Endodermal cell (in vitro differentiated cells): Measurements from ENCODE around the gene CAVIN3. TPM values are rescaled to one million over a fixed set of nuclear protein-coding genes. Genes with fewer than 3 reads are reported as not detected.

ENCODE experiments used
- DNase-seq: peaks from one replicate; pipeline ENCODE4 v3.0.0-alpha.2; 2017
- H3K27ac ChIP-seq: 2 replicates; pipeline ENCODE4 v1.5.1; 2013; ENCODE audit warnings: mild to moderate bottlenecking, low read depth, low read length, moderate library complexity
- H3K27me3 ChIP-seq: 2 replicates; pipeline ENCODE4 v1.6.1; 2013; ENCODE audit warnings: mild to moderate bottlenecking, low read length, moderate library complexity; ENCODE audit not compliant: insufficient read depth, control insufficient read depth, poor library complexity, severe bottlenecking
- H3K36me3 ChIP-seq: 2 replicates; pipeline ENCODE4 v1.7.0; 2013; ENCODE audit warnings: mild to moderate bottlenecking, low read length, moderate library complexity; ENCODE audit not compliant: control insufficient read depth, insufficient read depth
- H3K4me1 ChIP-seq: one replicate; pipeline ENCODE4 v1.7.0; 2013; ENCODE audit warnings: low read length; ENCODE audit not compliant: control insufficient read depth, insufficient read depth
- H3K4me3 ChIP-seq: 2 replicates; pipeline ENCODE4 v1.5.1; 2013; ENCODE audit warnings: mild to moderate bottlenecking, low read length, moderate library complexity
- H3K9ac ChIP-seq: 2 replicates; pipeline ENCODE4 v1.6.1; 2013; ENCODE audit warnings: mild to moderate bottlenecking, low read length, moderate library complexity; ENCODE audit not compliant: poor library complexity, severe bottlenecking; ENCODE audit errors: extremely low read depth
- H3K9me3 ChIP-seq: 2 replicates; pipeline ENCODE4 v1.6.1; 2013; ENCODE audit warnings: mild to moderate bottlenecking, low read length, moderate library complexity; ENCODE audit not compliant: control insufficient read depth
- H3K27ac Mint-ChIP-seq: 2 replicates; pipeline ENCODE4 v1.8.0; 2020; ENCODE audit warnings: mixed read lengths
- H3K27me3 Mint-ChIP-seq: 2 replicates; pipeline ENCODE4 v1.8.0; 2021; ENCODE audit warnings: mild to moderate bottlenecking, mixed read lengths; ENCODE audit not compliant: insufficient read depth
- H3K36me3 Mint-ChIP-seq: 2 replicates; pipeline ENCODE4 v1.8.0; 2020; ENCODE audit warnings: low read depth, mixed read lengths
- H3K4me1 Mint-ChIP-seq: 2 replicates; pipeline ENCODE4 v1.8.0; 2020; ENCODE audit warnings: mixed read lengths
- H3K4me3 Mint-ChIP-seq: 2 replicates; pipeline ENCODE4 v1.8.0; 2020; ENCODE audit warnings: mild to moderate bottlenecking, moderate library complexity, mixed read lengths
- H3K9me3 Mint-ChIP-seq: 2 replicates; pipeline ENCODE4 v1.8.0; 2020; ENCODE audit warnings: mild to moderate bottlenecking, mixed read lengths
- CTCF ChIP-seq: fragments of 200-600 bp; sonication (generic); conservative IDR thresholded peaks from 2 replicates; pipeline ENCODE4 v1.5.0; 2021; ENCODE audit warnings: antibody characterized with exemption, mild to moderate bottlenecking
- WGBS, 2 experiments: methylation state at CpG; one replicate each; pipeline versions ENCODE4 v1.1.5 to v1.1.7; 2013; ENCODE audit warnings: missing lambda C conversion rate in 2 of 2, mixed read lengths in 1 of 2; ENCODE audit not compliant: insufficient coverage in 1 of 2, insufficient read length in 1 of 2; 5-methylcytosine and 5-hydroxymethylcytosine counted together
- total RNA-seq, 2 donors: library from RNA; stranded (reverse); fragmentation: NEBNext Ultra II Directional in 1 of 2; extraction: Animal tissue kit (Norgen Biotek cat#: 25700) in 1 of 2; gene quantifications; 2 replicates in 1 of 2; 3 replicates in 1 of 2; pipeline ENCODE4 v1.2.1, GENCODE V29; 2021

Gene CAVIN3
- total RNA-seq, 2 donors from 2014 or later = 42.2 to 70.2 TPM

- Histone ChIP-seq H3K27ac (no peak overlapping the region), H3K4me3 (no peak overlapping the region), H3K9me3 (no peaks in the 10 kb centered on the region), H3K36me3 (no peaks in the 10 kb centered on the region), H3K4me1 (peaks cover 23% of the 10 kb centered on the region), H3K9ac (no peak overlapping the region), H3K27me3 (no peaks in the 10 kb centered on the region)
- no peak overlapping the region for H3K4me3 Mint-ChIP-seq
- DNase-seq = no peak
- H3K9me3 Mint-ChIP-seq = no peaks in the 10 kb centered on the region
- peaks cover 3% of the 10 kb centered on the region for H3K36me3 Mint-ChIP-seq
- H3K27ac Mint-ChIP-seq = no peak overlapping the region
- peaks cover 36% of the 10 kb centered on the region for H3K4me1 Mint-ChIP-seq
- TF ChIP-seq CTCF = no peak
- no peaks in the 10 kb centered on the region for H3K27me3 Mint-ChIP-seq
These were observed 8.0 kb upstream of the CAVIN3 start for GRCh38 chr11:6328321-6328720.

- TF ChIP-seq CTCF = no peak
These were observed 7.5 kb upstream of the CAVIN3 start for GRCh38 chr11:6327806-6328205.

GRCh38 chr11:6326985-6327384, 6.7 kb upstream of the CAVIN3 start:
- no peaks in the 10 kb centered on the region for H3K36me3 ChIP-seq
- H3K36me3 Mint-ChIP-seq = peaks cover 3% of the 10 kb centered on the region
- 92 to 100% methylated on average over 2 of the region's 2 CpGs for WGBS, 2 experiments
- peaks cover 25% of the 10 kb centered on the region for H3K4me1 ChIP-seq
- no peak overlapping the region for H3K27ac Mint-ChIP-seq
- peaks cover 41% of the 10 kb centered on the region for H3K4me1 Mint-ChIP-seq
- no peaks in the 10 kb centered on the region for H3K27me3 Mint-ChIP-seq
- H3K27me3 ChIP-seq = no peaks in the 10 kb centered on the region
- DNase-seq = no peak
- H3K4me3 ChIP-seq = no peak overlapping the region
- no peak for TF ChIP-seq CTCF
- H3K9ac ChIP-seq = no peak overlapping the region
- no peak overlapping the region for H3K27ac ChIP-seq
- H3K9me3 Mint-ChIP-seq = no peaks in the 10 kb centered on the region
- H3K4me3 Mint-ChIP-seq = no peak overlapping the region
- no peaks in the 10 kb centered on the region for H3K9me3 ChIP-seq

More at GRCh38 chr11:6327806-6328205, 7.5 kb upstream of the CAVIN3 start:
- Mint-ChIP-seq H3K27ac (no peak overlapping the region), H3K4me3 (no peak overlapping the region), H3K27me3 (no peaks in the 10 kb centered on the region), H3K9me3 (no peaks in the 10 kb centered on the region), H3K4me1 (peaks cover 34% of the 10 kb centered on the region), H3K36me3 (peaks cover 3% of the 10 kb centered on the region)
- Histone ChIP-seq H3K4me1 (peaks cover 23% of the 10 kb centered on the region), H3K27me3 (no peaks in the 10 kb centered on the region), H3K27ac (no peak overlapping the region), H3K9me3 (no peaks in the 10 kb centered on the region), H3K9ac (no peak overlapping the region), H3K4me3 (no peak overlapping the region), H3K36me3 (no peaks in the 10 kb centered on the region)
- no peak for DNase-seq
